CD4-positive, alpha-beta T cell treated with Interleukin-4 for 4 hours (primary cell): Measurements from ENCODE around the gene FBXL7.

Experiments used
- DNase-seq: peaks from one replicate; pipeline ENCODE4 v3.0.0-alpha.2; 2020

The FBXL7 gene

DNA sequence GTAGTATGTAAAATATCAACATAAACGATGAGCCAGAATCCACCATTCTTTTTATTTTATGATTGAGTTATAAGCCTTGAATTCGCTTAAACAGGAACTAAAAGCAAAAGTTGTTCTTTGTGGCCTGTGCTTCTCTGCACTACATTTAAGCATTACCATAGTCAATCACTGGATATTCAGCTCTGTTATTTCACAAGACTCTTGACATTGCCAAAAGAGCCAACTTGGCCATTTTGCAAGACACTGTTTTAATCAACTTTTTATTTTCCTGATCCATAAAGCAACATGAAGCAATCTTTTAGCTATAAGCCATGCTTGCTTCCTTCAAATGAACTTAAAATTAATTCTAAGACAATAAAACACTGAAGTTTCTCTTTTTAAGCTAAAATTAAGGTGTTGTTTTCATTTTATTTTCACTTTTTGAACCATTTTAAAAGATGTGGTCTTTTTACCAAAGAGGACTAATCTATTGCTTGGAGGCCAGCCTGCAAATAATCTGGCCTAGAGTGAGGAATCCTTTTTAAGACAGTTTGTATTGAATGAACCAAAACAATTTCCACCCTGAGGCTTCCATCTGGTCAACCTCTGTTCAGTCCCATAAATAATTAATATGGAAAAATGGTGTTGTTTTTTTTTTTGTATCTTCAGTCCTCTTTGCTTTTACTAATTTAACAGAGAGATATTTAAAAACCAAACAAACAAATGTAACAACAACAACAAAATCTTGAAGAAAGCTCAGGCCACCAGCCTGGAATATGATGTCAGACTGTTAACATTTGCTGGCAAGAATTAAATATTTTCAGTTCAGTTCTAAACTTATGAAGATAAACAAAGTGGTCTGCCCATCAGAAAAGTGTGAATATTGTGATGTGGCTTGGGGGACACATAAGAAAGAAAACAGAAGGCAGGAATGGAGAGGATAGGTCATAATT lies 405.2 kb downstream of the FBXL7 start:
- DNase-seq = no peak

- no peak for DNase-seq
Measured at GRCh38 chr5:15914638-15915037, 414.7 kb downstream of the FBXL7 start.

GRCh38 chr5:15926586-15926985 lies 426.6 kb downstream of the FBXL7 start:
- DNase-seq = no peak

GRCh38 chr5:15927710-15928380 lies 427.9 kb downstream of the FBXL7 start:
- no peak for DNase-seq

DNA sequence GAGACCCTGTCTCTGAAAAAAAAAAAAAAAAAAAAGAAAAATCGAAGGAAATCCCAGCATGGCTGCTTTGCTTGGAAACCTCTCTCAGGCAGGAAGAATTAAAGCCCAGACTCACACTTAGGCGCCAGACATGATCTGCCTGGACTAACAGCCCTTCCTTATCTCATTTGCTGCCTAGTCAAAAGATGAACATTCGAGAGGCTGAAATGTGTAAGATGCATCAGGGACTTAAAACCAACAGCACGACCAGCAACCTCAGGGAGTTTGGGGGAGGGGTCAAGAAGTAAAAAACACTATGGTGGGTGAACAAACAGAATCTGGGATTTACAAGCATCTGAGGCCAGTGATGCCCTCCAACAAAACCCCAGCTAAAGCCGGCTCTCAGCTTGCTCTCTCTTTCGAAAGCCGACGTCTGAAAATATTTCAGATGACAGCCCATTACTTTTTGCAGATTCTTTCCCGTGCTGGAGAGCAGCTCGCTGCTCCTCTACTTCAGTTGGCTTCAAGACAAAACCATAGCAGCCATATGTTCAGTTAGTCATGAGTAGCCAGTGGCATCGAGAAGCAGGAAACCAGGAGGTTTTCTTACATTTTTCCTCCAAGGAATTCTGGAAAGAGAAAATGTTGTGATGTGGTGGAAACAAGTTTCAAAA lies 429.8 kb downstream of the FBXL7 start:
- DNase-seq = no peak

GRCh38 chr5:15932066-15932465 lies 432.1 kb downstream of the FBXL7 start:
- no peak for DNase-seq

DNA sequence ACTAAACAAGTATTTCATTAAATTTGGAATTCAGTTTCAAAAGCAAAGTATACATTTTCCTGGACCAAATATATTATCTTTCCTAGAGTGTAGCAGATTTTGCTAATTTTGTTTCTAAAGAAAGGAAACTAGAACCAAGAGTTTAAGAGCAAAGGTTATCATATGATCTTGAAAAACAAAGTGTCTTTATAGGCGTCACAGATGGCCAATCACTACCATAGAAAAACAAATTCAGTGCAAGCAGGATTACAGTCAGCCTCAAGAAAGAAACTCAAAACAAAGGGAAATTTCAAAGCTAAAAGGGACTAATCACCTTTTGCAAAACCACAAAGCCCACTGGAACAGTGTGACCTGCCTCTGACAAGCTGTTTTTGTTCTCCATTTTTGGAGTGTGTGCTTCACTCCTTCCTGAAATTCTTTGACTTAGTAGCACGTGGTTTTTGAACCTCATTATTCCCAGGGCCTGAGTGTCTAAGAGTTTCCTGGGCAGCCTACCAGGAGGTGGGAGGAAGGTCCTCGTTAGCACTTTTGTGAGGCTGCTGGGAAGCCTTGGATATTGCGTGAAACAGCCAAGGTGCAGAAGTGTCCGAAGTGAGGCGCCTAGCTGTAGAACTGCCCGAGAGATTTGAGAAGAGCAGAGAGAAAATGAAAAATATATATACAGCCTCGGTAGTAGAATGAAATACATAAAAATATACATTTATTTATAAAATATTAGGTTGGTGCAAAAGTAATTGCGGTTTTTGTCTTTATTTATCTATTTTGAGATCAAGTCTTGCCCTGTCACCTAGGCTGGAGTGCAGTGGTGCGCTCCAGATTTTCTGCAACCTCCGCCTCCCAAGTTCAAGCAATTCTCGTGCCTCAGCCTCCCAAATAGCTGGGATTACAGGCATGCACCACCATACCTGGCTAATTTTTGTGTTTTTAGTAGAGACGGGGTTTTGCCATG lies 433.6 kb downstream of the FBXL7 start:
- DNase-seq = no peak

GRCh38 chr5:15936505-15937245 lies 436.7 kb downstream of the FBXL7 start:
- DNase-seq = no peak

- DNase-seq = no peak
Measured at GRCh38 chr5:15937708-15938107, 437.7 kb downstream of the FBXL7 start.

DNA sequence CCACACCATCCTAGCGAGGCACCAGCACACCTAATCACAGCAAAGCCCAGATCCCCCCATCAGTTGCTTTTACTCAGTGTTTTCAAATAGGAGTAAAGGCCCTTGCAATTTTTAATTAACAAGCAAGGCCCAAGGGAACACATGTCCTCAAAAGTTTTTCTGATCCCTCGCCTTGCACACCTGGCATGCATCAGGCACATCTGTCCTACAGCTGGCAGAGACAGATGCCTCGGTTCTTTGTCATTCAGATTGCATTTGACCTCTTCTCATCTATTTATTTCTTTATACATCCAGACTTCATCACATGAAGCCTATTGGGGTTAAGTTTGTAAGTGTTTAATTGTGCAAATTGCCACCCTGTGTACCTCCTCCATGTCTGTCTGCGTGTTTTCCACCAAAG lies 438.2 kb downstream of the FBXL7 start:
- DNase-seq = no peak

DNA sequence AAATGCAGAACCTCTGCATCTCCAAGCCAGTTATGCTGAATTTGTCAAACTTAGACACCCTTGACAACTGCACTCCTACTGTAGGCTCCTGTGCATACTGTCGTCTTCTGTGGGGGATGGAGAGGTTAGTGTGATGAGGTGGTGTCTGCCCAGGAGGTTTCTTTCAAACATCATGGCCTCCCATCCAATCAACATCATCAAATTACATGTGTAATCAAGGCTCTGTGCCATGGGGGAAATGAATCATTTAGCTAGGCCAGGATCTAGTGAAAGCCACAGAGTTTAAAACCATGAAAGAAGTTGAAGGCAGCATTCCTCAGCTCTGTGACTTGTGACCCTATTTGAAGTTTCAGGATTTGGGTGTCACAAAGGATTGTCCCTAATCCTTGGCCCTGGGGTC lies 439.0 kb downstream of the FBXL7 start:
- DNase-seq = no peak

DNA sequence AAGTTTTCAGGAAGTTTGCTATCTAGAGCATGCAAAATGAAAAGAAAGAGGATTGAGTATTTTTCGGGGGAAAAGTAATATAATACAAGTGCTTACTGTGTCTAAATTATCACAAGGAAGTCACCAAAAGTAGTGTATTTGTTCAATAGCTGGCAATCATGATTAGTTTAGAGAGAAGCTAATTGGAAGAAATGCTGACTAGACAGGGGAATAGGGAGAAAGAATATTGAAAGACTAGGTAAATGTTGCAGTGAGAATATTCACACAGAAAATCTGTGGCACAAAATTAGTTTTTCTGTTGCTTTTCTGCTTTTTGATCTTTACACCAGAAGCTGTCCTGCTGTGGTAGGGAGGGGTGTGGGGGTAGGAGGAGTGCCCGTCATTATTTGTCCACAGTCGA lies 440.9 kb downstream of the FBXL7 start:
- DNase-seq = no peak

DNA sequence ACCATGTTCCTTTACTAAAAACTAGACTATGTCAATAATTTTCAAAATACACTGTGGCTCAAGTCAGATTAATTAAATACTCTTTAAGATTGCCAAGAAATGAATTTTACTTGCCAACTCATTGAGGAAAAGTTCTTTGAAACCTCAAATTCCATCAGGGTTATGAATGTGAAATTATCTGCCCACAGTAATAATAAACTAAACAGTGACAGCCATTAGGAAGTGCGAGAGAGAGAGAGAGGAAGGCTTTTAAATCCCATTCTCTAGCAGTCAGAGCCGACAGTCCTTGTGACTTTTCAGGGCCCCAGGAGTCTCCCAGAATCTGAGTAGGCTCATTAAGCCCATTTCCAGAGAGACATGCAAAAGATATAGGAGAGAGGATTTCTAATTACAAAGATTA lies 443.5 kb downstream of the FBXL7 start:
- no peak for DNase-seq

- no peak for DNase-seq
Measured at GRCh38 chr5:15946026-15946425, 446.0 kb downstream of the FBXL7 start.

GRCh38 chr5:15948190-15948589 lies 448.2 kb downstream of the FBXL7 start:
- DNase-seq = no peak

- no peak for DNase-seq
Measured at GRCh38 chr5:15951126-15951525, 451.1 kb downstream of the FBXL7 start.

GRCh38 chr5:15951550-15951949 lies 451.6 kb downstream of the FBXL7 start:
- DNase-seq = no peak

GRCh38 chr5:15956622-15957021 lies 456.6 kb downstream of the FBXL7 start:
- DNase-seq = no peak

DNA sequence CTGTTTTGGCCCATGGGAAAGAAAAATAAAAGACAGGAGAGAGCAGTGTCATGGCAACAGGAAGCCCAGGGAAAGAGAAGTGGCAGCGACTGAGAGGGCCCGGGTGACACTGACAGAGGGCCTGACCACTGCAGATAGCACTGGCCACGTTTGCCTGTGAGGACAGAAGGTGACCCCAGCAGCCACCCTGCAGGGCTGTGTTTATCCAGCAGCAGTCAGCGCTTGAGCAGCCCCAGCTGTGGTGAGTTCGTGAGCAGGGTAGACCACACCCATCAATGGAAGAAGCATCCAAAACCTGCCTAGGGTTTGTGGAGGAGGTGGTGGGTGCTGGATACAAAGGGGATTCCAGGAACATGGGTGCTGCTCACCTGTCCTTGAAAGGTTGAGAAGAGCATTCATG lies 457.1 kb downstream of the FBXL7 start:
- no peak for DNase-seq

DNA sequence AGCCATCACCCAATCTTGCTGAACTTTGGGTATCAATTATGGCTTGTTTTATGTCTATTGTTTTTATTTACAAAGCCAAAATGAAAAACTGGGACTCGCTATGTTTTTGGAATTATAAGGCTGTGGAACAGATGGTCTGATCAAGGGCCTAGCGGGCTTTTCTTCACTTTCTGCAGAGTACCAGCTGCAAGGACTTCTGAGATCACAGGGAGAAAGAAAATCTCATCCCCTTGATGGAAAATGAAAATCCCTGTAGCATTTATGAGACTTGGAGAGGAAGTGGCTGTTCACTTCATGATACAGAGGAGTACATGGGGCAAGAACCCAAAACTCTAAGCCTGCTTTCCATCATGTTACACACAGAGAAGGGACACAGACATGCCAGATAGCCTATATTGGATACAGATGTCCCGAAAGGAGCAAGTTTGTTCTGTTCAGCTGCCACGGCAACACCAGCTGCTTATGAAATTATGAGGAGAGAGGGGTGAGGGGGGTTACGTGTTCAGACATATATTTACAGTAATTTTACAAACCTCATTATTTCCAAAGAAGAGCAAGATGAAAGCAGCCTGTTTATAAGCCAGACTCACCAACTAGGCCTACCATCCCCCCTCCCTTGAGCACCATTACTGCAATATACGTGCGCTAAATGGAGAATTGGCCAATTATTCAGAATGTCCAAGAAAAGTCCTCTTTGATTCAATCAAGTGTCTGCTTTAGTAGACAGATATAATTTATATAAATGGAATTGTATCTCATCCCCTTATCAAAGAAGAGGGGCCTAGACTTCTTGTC lies 459.6 kb downstream of the FBXL7 start:
- no peak for DNase-seq

DNA sequence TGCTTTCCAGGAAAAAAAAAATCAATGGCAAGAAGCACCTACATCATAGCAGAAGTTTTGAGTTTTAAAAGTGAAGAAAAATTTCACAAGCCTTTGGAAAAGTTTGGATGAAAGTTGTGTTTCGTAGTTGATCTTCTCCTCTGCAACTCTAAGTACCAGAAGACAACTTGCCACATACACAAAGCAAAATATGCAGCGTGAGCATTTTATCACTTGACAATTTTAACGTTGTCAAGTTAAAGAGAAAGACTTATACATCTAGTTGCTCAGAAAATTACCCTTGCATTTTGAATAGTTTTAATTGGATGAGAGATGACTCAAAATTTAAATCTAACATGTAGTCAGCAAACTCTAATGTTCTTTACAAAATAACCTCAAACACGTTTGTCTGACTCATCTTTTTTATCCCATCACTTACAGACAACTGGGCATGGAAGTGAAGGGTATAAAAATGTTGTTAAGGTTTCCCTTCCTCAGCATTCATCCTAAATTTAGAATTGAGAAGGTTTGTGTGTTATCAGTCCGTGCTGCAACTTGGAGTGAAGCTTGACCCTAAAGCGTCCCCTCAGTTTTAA lies 466.2 kb downstream of the FBXL7 start:
- DNase-seq = no peak
